RCC 7860 (cell line): ENCODE data around the gene TSHR.
A peak's percentile ranks its signal among the peaks of the same experiment; 100 is the strongest.

Experiments
- DNase-seq: peaks from one replicate; pipeline ENCODE4 v3.0.0-alpha.2; 2015; ENCODE audit warnings: low spot score
- FAIRE-seq: peaks from 2 replicates; lab custom pipeline; 2012; peaks lifted over from hg19 to GRCh38; lab: Jason Lieb, UNC

TSHR gene

DNA sequence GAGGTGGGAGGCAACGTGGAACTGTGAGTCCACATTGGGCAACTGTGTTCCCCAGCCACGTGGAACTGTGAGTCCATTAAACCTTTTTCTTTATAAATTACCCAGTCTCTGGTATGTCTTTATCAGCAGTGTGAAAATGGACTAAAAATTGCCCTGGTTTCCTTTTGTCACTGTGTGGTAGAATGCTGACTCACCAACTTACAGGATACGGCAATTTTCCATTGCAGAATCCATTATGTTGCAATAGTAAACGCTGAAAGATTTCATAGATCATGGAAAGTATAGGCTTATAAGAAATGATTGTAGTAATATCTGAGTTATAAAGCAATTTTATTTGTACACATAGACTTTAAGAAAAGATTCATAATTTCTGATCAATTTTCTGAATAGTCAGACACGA lies 172.4 kb downstream of the TSHR start:
- no peak for DNase-seq
- FAIRE-seq, result no peak

DNA sequence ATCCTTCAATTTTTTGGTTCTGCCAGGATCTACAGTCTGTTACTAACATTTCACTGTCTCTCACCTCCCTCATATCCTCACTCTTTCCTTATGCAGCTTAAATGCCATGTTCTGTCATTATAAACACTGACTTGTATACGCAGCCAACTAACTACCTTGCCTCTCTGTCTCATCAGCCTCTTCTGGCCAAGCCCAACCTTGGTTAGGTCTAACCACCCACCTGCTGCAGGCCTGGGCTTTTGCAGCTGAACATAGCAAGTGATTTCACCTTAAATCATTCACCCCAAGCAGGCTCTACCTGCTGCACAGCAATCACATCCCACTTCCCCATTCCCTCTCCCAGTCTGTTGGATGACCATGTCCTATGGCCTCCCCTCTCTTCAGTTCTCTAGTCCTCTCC lies 173.8 kb downstream of the TSHR start:
- FAIRE-seq (no peak), DNase-seq (no peak)

DNA sequence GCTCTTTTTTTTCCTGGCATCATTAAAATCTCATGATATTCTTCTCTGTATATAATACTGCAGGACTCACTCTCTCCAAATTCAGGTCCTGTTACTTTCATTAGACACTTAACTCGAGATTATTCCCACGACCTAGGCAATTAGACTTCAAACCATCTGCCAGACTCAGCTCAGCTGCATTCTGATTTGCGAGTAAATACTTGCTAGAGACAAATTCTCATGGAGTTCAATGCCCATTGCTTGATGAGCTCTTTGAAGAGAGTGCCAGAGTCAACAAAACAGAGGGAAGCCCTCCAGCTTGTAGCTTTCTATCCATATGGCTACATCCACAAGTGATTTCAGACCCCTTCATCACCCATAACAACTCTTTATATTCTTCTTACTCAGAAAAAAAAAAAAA lies 177.0 kb downstream of the TSHR start:
- FAIRE-seq, result no peak
- DNase-seq, result no peak

DNA sequence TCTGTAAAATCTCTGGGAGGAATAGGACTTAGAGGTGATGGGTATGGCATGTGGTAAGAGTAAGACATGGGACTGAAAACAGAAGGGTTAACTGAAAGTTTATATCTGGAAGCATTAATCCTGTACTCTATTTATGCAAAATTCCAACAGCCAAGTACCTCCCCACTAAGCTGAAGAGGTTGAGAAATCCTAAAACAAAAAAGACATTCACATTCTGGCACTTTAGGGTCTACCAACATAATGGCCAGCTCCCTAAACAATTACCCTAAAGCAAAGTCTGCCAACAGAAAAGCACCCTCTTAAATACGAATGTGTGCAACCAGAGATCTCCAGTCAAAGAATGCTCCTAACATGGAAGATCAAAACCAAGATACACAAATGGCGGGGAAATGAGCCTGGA lies 178.0 kb downstream of the TSHR start:
- FAIRE-seq, result no peak
- no peak for DNase-seq

DNA sequence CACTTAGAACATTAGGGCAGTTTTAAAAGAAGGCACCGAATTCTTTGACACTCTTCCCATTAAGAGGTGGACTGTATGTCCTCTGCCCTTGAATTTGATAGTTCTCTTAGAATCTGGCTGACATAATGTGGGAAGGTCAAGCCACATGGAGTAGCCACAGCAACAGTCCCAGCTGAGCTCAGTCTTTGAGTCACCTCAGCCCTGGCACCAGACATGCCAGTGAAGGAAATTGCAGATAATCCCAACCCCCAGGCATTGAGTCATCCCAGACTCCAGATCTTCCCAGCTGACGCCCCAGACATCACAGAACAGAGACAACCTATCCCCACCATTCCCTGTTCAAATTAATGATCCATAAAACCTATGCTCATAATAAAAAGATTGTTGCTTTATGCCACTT lies 181.9 kb downstream of the TSHR start:
- FAIRE-seq (peak; percentile 92), DNase-seq (peak; percentile 87)

DNA sequence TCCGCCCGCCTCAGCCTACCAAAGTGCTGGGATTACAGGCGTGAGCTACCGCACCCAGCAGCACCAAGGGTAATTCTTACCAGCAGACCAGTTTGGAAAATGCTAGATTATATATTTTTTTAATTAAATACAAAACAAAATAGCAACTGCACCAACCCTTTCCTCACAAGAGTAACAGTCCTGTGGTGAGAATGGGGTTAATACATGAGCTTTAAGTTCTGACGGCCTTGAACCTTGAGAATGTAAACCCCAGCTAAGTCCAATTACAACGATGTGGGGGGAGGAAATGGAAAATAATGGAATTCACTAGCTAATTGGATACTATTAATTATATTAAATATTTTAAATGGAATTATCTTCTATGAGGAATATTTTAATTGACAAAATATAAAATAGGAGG lies 183.0 kb downstream of the TSHR start:
- FAIRE-seq (no peak), DNase-seq (no peak)

DNA sequence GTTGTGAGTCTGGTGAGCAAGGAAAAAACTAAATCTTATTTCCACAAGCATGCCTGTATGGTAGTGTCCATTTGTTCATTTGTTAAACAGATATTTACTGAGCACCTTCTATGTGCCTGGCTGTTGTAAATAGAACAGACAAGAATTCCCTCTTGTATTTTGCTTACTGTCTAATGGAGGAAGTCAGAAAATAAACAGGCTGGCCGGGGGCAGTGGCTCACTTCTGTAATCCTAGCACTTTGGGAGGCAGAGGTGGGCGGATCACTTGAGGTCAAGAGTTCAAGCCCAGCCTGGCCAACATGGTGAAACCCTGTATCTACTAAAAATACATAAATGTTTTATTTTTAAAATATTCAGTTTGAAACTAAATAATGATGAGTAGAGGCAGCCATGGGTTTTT lies 186.0 kb downstream of the TSHR start:
- FAIRE-seq (no peak), DNase-seq (no peak)

DNA sequence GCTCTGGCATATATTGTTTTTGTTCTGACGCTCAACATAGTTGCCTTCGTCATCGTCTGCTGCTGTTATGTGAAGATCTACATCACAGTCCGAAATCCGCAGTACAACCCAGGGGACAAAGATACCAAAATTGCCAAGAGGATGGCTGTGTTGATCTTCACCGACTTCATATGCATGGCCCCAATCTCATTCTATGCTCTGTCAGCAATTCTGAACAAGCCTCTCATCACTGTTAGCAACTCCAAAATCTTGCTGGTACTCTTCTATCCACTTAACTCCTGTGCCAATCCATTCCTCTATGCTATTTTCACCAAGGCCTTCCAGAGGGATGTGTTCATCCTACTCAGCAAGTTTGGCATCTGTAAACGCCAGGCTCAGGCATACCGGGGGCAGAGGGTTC lies 188.4 kb downstream of the TSHR start:
- FAIRE-seq (no peak), DNase-seq (no peak)

DNA sequence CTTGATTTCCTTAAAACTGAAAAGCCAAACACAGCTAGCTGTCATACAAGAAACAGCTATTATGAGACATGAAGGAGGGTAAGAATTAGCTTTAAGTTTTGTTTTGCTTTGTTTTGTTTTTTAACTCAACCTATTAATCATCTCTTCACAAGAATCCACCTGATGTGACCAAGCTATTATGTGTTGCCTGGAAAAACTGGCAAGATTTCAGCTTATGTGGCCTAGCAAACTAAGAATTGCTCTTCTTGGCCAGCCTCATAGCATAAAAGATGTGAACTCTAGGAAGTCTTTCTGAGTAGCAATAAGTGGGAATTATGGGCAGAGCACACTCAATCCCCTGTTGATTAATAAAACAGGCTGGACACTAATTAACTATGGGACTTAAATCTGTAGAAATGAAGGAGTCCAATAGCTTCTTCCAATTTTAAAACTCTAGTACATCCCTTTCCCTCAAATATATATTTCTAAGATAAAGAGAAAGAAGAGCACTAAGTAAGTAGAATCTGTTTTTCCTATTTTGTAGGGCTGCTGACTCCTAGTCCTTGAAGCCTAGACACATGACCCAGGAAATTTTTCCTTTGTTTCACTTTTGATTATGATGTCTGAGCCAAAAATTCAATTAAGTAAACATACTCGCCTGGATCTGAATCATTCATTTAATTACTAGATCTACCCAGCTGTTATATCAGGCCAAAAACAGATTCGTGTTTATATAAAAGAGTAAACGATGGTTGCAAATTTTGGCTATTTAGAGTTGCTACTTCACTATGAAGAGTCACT lies 189.6 kb downstream of the TSHR start:
- no peak for FAIRE-seq
- no peak for DNase-seq

DNA sequence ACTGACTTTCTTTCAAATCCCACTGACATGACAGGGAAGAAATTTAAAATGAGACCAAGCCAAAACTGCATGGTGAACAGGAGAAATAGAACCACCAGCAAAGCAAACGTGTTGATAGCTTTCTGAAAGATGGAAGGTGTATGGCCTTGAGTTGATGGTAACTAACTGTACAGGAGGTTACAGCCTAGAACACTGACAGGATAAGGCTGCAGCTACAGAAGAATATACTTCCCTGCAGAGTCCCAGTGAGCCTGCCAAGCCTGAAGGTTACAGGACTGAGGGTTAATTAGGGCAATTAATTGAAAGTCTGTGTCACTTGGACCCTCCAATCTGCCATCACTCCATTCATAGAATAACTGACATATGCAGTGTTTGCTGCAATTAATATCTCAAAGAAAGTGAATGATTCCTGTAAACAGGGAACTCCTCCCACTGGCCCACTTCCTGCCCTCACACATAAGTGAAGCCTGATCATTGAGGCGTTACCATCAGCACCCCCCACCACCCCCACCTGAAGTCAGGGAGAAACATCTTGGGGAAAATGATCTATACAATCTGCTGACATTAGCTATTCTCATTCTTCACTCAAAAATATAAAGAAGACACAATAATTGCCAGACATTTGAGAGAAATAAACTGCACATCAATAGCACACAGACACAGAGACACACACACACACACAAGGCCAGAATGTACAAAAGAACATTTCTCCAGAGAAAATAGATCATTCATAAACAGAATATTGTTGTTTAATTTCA lies 191.9 kb downstream of the TSHR start:
- FAIRE-seq, result no peak
- DNase-seq, result no peak

DNA sequence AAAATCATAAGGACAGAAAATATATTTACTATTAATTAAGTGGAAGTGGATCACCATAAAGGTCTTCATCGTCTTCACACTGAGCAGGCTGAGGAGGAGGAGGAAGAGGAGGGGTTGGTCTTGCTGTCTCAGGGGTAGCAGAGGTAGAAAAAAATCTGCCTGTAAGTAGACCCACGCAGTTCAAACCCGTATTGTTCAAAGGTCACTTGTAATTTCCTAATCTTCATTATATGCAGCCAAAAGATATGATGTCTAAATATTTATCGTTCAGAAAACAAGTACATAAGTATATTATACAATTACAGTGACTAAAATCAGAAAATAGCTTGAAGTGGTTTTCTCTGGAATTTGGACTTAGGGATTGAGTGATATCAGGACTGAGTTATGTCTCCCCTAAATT lies 193.2 kb downstream of the TSHR start:
- FAIRE-seq (no peak), DNase-seq (no peak)

DNA sequence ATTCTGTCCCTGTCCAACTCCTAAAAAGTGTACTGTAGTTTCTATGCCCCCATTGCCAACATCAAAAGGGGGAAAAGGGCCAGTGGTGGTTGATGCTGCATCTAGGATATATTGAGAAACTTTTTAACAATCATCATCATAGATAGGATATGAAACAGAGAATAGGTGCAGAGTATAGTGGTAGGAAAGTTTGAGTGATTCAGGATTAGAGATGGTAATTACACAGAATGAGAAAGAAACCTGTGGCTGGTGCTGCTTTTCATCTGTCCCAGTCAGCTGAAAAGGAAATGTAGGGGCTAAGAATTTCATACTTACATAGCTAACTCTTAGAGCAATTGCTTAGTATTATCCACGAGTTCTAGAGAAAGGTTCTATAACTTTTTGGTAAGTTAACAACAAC lies 197.8 kb downstream of the TSHR start:
- DNase-seq (no peak), FAIRE-seq (no peak)

DNA sequence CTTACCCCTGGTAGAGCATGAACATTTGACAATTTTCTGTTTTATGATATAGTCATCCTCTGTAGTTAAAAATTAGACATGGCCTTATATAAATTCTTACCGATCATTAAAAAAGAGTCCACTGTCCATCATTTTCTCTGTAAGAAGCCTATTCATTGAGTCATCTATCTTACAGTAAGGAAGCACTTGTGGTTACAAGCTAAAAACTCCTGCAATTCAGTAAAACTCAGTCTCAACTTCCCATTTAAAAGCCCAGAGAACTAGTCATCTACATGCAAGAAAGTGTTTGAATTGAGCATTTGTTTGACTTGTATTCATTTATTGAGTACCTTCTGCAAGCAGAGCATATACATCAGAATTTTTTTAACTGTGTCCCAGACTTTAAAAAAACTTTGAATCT lies 202.0 kb downstream of the TSHR start:
- peak; percentile 62 for DNase-seq
- peak; percentile 86 for FAIRE-seq

DNA sequence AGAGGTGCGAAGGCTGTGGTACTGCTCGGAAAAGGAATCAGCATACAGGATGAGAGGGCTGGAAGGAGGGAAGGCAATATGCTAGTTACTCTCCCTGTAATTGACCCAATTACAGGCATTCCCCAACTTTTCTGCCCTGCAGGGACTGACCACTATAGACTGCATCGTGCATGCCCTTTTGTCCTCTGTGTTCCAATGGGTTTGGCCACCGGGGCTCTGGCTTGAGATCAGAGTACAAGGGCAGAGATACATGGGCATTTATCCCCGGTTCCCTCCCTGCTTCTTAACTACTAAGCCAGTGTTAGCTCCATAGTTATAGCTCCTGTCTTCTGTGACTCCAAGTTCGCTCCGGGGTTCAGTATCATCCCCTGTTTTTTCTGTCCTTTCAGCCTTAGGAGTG lies 205.7 kb downstream of the TSHR start:
- DNase-seq (no peak), FAIRE-seq (no peak)

DNA sequence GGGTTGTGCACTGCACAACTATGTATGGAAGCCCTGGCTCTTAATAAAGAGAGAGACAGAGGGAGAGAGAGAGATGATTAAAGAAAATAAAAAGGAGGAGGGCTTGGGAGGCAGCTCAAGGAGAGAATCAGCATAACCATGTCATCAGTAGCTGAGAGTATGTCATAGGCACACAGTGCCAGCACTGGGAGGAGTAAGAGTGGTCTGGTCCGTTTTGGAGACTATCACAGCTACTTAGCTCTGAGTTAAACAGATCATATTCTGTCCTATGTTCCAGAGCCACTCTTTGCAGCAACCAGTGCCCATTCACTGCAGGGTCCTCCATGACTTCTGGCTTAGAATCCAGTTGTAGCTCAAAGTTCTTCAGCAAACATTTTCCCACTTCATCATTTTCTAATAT lies 206.3 kb downstream of the TSHR start:
- DNase-seq, result no peak
- no peak for FAIRE-seq

DNA sequence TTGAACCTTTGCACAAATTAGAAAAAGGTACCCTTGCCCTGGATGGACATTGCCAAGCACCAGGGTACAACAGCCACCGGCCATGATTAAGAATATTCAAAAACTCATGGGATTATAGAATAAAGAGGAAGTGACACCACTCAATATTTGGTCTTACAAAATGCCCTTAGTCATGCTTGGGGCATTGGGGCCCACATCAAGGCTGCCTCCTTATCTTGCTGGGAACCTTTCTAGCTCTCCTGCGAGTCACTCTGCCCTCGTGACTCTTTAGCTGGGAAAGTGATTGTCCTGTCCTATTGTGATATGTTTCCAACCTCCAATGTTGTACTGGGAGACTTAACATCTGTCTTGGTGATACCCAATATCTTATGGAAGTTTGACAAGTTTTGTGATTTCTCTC lies 207.5 kb downstream of the TSHR start:
- DNase-seq (peak; percentile 54), FAIRE-seq (no peak)

DNA sequence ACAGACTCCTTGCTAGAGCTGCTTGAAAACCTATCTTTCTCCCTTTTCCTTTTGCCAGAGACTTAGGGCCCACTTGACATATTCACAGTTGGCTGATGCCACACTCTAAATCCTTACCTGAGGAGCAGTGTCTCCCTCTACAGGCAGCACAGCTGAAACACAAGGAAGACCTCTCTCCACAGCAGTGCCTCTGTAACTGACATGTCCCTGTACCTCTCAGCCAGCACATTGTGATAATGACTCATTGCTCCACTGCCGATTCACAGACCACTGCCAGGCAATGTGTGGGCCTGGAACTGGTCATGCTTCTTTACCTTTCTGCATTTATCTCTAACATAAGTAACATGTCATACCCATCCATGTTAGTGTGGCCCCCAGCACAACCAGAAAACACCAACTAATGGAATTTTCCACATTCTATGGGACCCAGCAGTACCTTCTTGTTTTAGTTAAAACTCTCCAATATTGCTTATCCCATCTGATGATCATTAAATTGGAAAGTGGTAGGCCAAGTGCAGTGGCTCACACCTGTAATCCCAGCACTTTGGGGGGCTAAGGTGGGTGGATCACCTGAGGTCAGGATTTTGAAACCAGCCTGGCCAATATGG lies 208.8 kb downstream of the TSHR start:
- peak; percentile 88 for DNase-seq
- FAIRE-seq, result peak; percentile 87

DNA sequence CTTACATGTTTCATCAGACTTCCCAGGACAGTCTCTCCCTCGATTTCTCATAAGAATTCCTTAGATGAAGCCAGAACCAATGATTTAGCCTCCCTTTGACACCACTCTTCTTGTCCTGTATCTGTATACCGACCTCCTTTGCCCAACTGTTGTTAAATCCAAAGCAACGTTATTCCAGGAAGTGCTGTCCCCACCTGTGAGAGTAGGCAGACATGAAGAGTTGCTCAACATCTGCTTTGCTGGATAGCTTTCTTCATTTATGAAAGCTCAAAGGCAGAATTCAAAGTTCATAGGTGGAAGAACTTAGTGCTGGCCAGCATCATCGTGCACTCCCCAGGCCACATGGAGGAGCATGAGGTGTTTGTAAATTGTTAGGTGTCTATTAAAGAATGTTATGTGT lies 209.8 kb downstream of the TSHR start:
- DNase-seq (no peak), FAIRE-seq (no peak)

DNA sequence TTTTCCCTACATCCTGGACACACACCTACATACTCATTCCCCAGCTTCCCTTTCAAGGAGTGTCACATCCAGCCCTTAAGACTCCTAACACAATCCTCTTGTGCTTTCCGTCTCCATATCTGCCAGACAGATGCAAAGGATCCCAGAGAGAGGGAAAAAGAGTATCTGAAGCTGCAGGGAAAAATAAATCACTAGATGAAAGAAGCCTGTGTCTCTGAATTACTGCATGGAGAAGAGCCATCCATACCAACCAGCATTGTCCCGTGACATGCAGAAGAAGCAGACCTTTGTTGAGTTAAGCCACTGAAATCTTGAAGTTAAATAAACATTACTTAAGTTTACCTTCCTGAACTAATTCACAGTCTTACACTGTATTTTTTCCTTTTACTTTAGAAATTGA lies 210.7 kb downstream of the TSHR start:
- DNase-seq, result no peak
- FAIRE-seq, result no peak

DNA sequence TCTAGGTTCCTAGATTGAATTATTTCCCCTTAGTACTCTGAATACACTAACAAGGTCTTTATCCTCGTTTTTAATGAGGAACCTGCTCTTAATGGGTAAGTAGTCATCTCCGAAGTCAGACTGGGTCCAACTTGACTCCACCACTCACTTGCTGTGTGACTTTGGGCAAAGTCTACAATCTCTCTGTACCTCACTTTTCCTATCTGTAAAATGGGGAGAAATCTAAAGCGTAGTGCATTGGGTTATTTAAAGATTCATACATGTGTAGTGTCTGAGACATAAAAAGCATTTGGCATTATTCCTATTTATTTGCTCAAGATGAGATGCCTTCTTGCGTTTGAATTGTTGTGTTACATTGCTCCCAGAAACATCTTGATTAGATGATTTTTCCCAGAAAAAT lies 213.8 kb downstream of the TSHR start:
- DNase-seq (no peak), FAIRE-seq (no peak)

DNA sequence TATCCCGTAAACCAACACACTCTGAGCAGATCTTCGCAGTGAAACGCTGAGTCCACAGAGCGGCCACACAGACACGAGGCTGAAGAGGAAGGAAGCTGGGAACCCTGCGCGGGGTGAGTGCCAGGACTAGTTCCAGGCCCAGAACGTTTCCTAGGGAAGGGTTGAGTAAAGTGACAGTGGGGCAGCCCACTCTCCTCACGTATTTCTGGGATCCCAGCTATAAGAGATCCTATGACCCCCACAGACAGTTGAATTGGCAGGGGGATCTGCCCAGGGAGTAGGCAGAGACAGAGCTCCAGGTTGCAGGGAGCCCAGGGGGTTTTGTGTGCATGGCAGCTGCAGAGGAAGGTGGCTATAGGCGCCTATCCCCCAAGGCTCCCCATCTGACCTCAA lies 214.3 kb downstream of the TSHR start:
- FAIRE-seq (no peak), DNase-seq (no peak)
